Kasumi-1 (cell line): ENCODE results near the gene TEX12.

Experiments
- DNase-seq, 2 experiments: peaks; one replicate each; lab custom pipeline; 2025; lab: John Stamatoyannopoulos, UW

The TEX12 gene

GRCh38 chr11:112211536-112211935 lies 44.4 kb downstream of the TEX12 start:
- peak; percentile 25 to 26 for DNase-seq

GRCh38 chr11:112212290-112212689 lies 45.1 kb downstream of the TEX12 start:
- DNase-seq: no peak

- DNase-seq: no peak
Measured at GRCh38 chr11:112212710-112213109, 45.5 kb downstream of the TEX12 start.

- no peak for DNase-seq
Measured at GRCh38 chr11:112213753-112214152, 46.6 kb downstream of the TEX12 start.

- no peak for DNase-seq
Measured at GRCh38 chr11:112215621-112216020, 48.4 kb downstream of the TEX12 start.

GRCh38 chr11:112216561-112217105 lies 49.5 kb downstream of the TEX12 start:
- DNase-seq: no peak

- DNase-seq: peak; percentile 86 to 90
Measured at GRCh38 chr11:112219476-112220232, 52.5 kb downstream of the TEX12 start.

- DNase-seq: no peak
Measured at GRCh38 chr11:112221274-112221835, 54.2 kb downstream of the TEX12 start.
